HEK293 (cell line): Measurements from ENCODE around the gene KCNA1.

Experiments used
- CTCF ChIA-PET: fragments of 350-600 bp; formaldehyde crosslinking; extraction: SDS; loops from one replicate; lab custom pipeline; 2021; ENCODE audit warnings: antibody characterized with exemption; lab: Yijun Ruan, JAX
- POLR2A ChIA-PET: fragments of 300-600 bp; formaldehyde crosslinking; extraction: SDS; loops from one replicate; lab custom pipeline; 2020; ENCODE audit warnings: antibody characterized with exemption, inconsistent platforms; lab: Yijun Ruan, JAX
- H3K27ac ChIP-seq: fragments of 200-500 bp; sonication (Bioruptor generic); 2 replicates; pipeline ENCODE4 v1.5.1; 2014; ENCODE audit warnings: low read depth, low read length, control low read depth, inconsistent platforms; ENCODE audit errors: extremely low read depth
- H3K36me3 ChIP-seq, 2 experiments: fragments of 200-500 bp in 1 of 2; sonication (Bioruptor generic) in 1 of 2; 1 replicate in 1 of 2; 2 replicates in 1 of 2; pipeline ENCODE4 v1.5.1; 2014 to 2017; ENCODE audit warnings: inconsistent platforms in 2 of 2, low read length in 2 of 2; ENCODE audit not compliant: control insufficient read depth in 2 of 2, insufficient read depth in 1 of 2
- H3K4me1 ChIP-seq: fragments of 200-500 bp; sonication (Bioruptor generic); 2 replicates; pipeline ENCODE4 v1.5.1; 2014; ENCODE audit warnings: mild to moderate bottlenecking, low read length, inconsistent platforms; ENCODE audit not compliant: control insufficient read depth, insufficient read depth
- H3K4me3 ChIP-seq: 2 replicates; pipeline ENCODE4 v1.5.1; 2011; ENCODE audit warnings: low read depth, mild to moderate bottlenecking, control low read depth, low read length, moderate library complexity
- H3K9me3 ChIP-seq: fragments of 200-500 bp; sonication (Bioruptor generic); 2 replicates; pipeline ENCODE4 v1.5.1; 2014; ENCODE audit warnings: low read depth, low read length, inconsistent platforms; ENCODE audit not compliant: control insufficient read depth, insufficient read depth
- GLIS2 ChIP-seq: fragments of 450-650 bp; formaldehyde crosslinking; IDR thresholded peaks from 2 replicates; pipeline ENCODE4 v1.5.1; 2016; ENCODE audit warnings: missing biosample characterization, missing genetic modification characterization
- OSR2 ChIP-seq: fragments of 450-650 bp; formaldehyde crosslinking; IDR thresholded peaks from 2 replicates; pipeline ENCODE4 v1.5.1; 2016; ENCODE audit warnings: missing biosample characterization, missing genetic modification characterization
- SP3 ChIP-seq: fragments of 450-650 bp; formaldehyde crosslinking; IDR thresholded peaks from 2 replicates; pipeline ENCODE4 v1.5.1; 2016; ENCODE audit warnings: missing biosample characterization, missing genetic modification characterization
- WT1 ChIP-seq: fragments of 450-650 bp; formaldehyde crosslinking; IDR thresholded peaks from 2 replicates; pipeline ENCODE4 v1.5.1; 2016; ENCODE audit warnings: missing biosample characterization, missing genetic modification characterization
- ZBTB1 ChIP-seq: fragments of 450-650 bp; formaldehyde crosslinking; IDR thresholded peaks from 2 replicates; pipeline ENCODE4 v1.5.1; 2016; ENCODE audit warnings: missing biosample characterization, missing genetic modification characterization
- ZBTB21 ChIP-seq: fragments of 450-650 bp; formaldehyde crosslinking; IDR thresholded peaks from 2 replicates; pipeline ENCODE4 v1.5.1; 2017; ENCODE audit warnings: missing biosample characterization, missing genetic modification characterization
- ZBTB48 ChIP-seq: fragments of 450-650 bp; formaldehyde crosslinking; IDR thresholded peaks from 2 replicates; pipeline ENCODE4 v1.5.1; 2016; ENCODE audit warnings: missing biosample characterization, missing genetic modification characterization
- ZBTB8A ChIP-seq: fragments of 450-650 bp; formaldehyde crosslinking; IDR thresholded peaks from 2 replicates; pipeline ENCODE4 v1.5.1; 2016; ENCODE audit warnings: missing biosample characterization, missing genetic modification characterization
- ZFP69B ChIP-seq: fragments of 450-650 bp; formaldehyde crosslinking; IDR thresholded peaks from 2 replicates; pipeline ENCODE4 v1.5.1; 2016; ENCODE audit warnings: missing biosample characterization, missing genetic modification characterization
- ZIC2 ChIP-seq: fragments of 450-650 bp; formaldehyde crosslinking; IDR thresholded peaks from 2 replicates; pipeline ENCODE4 v1.5.1; 2016; ENCODE audit warnings: missing biosample characterization, missing genetic modification characterization
- ZNF335 ChIP-seq: fragments of 450-650 bp; formaldehyde crosslinking; conservative IDR thresholded peaks from 2 replicates; pipeline ENCODE4 v1.5.1; 2016; ENCODE audit warnings: missing biosample characterization, missing genetic modification characterization
- ZNF341 ChIP-seq: fragments of 450-650 bp; formaldehyde crosslinking; IDR thresholded peaks from 2 replicates; pipeline ENCODE4; 2016; ENCODE audit warnings: low read depth, missing biosample characterization, missing genetic modification characterization
- ZNF473 ChIP-seq: fragments of 450-650 bp; formaldehyde crosslinking; IDR thresholded peaks from 2 replicates; pipeline ENCODE4 v1.5.1; 2017; ENCODE audit warnings: missing biosample characterization, missing genetic modification characterization
- ZNF76 ChIP-seq: fragments of 450-650 bp; formaldehyde crosslinking; IDR thresholded peaks from 2 replicates; pipeline ENCODE4; 2016; ENCODE audit warnings: low read depth, missing biosample characterization, missing genetic modification characterization, borderline replicate concordance
- ZNF777 ChIP-seq: fragments of 450-650 bp; formaldehyde crosslinking; IDR thresholded peaks from 2 replicates; pipeline ENCODE4 v1.5.1; 2017; ENCODE audit warnings: missing biosample characterization, missing genetic modification characterization, borderline replicate concordance
- ZXDB ChIP-seq: fragments of 450-650 bp; formaldehyde crosslinking; IDR thresholded peaks from 2 replicates; pipeline ENCODE4 v1.5.1; 2016; ENCODE audit warnings: missing biosample characterization, missing genetic modification characterization
- TF ChIP-seq, protein P1 (sequence below): fragments of 450-650 bp; formaldehyde crosslinking; IDR thresholded peaks from 2 replicates; pipeline ENCODE4 v1.5.1; 2016; ENCODE audit warnings: missing biosample characterization, missing genetic modification characterization
- TF ChIP-seq, protein P2 (sequence below): fragments of 450-650 bp; formaldehyde crosslinking; IDR thresholded peaks from 2 replicates; pipeline ENCODE4 v1.5.1; 2016; ENCODE audit warnings: missing biosample characterization, missing genetic modification characterization
- TF ChIP-seq, protein P3 (sequence below): fragments of 450-650 bp; formaldehyde crosslinking; IDR thresholded peaks from 2 replicates; pipeline ENCODE4 v1.5.1; 2016; ENCODE audit warnings: missing biosample characterization, missing genetic modification characterization
- TF ChIP-seq, protein P4 (sequence below): fragments of 450-650 bp; formaldehyde crosslinking; IDR thresholded peaks from 2 replicates; pipeline ENCODE4 v1.5.1; 2016; ENCODE audit warnings: missing biosample characterization, missing genetic modification characterization

Gene KCNA1

DNA sequence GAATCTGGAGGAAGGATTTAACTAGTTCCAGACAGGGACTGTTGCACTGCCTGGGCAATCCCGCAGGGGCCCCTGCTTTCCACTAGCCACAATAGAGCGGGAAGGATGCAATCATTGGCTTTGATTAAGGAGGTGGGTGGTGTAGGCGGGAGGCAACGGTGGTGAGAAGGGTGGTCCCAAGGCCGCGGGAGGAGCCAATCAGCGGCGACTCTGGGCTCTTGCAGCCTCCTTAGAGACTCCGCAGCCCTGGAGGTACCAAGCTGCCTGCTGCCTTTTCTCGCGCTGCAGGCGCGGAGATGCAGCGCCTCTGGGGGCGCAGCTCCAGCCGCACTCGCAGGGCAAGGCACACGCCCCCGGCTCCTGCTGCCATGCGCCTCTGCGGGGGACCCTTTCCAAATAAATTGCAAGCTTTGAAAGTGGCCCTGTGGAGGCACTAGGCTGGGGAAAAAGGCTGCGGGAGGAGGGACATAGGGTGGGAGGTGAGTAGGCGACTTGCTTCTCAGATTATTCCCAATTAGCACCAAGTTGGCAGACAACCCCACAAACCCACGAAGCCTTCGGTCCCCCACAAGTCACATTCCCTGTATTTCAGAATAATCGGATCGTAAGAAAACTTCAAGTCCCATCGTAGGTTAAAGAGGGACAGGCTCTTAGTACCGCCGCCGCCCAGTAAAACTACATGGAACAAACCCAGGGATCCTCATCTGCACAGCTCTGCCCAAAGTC, 858 bp upstream of the KCNA1 start (continued):
- TF ChIP-seq, protein P1, sequence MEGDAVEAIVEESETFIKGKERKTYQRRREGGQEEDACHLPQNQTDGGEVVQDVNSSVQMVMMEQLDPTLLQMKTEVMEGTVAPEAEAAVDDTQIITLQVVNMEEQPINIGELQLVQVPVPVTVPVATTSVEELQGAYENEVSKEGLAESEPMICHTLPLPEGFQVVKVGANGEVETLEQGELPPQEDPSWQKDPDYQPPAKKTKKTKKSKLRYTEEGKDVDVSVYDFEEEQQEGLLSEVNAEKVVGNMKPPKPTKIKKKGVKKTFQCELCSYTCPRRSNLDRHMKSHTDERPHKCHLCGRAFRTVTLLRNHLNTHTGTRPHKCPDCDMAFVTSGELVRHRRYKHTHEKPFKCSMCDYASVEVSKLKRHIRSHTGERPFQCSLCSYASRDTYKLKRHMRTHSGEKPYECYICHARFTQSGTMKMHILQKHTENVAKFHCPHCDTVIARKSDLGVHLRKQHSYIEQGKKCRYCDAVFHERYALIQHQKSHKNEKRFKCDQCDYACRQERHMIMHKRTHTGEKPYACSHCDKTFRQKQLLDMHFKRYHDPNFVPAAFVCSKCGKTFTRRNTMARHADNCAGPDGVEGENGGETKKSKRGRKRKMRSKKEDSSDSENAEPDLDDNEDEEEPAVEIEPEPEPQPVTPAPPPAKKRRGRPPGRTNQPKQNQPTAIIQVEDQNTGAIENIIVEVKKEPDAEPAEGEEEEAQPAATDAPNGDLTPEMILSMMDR (tag by site-specific recombination), result peak; percentile 91
- TF ChIP-seq ZIC2 (peak; percentile 96), WT1 (tag by site-specific recombination) (no peak), ZBTB1 (tag by site-specific recombination) (no peak), SP3 (tag by site-specific recombination) (peak; percentile 31; the same call in 1 of the 2 replicates), OSR2 (no peak)

DNA sequence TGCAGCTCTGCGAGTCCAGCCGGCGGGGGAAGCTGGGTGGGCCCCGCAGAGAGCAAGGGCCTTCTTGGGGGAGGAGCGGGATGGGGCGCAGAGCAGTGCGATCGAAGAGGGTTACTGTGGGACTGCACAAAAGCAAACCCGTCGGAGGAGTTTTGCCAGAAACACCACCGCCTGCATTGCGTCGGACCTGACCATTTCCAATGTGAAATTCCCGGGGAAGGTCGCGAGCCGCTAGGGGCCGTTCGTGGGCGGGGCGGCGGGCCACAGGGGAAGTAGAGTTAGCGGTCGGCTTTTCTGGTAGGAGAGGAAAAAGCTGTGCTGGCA, 333 bp upstream of the KCNA1 start:
- H3K27ac ChIP-seq, result no peak overlapping the region
- peaks cover 5% of the 10 kb centered on the region; the same call in 1 of the 2 replicates for H3K4me1 ChIP-seq
- H3K9me3 ChIP-seq, result no peaks in the 10 kb centered on the region
- TF ChIP-seq ZBTB21 (tag by site-specific recombination) (0 out of 2 replicates have a peak, but pooled peaks have one; percentile 7), ZNF335 (peak; percentile 71), ZNF341 (tag by site-specific recombination) (peak; percentile 50), ZNF473 (no peak), ZBTB48 (tag by site-specific recombination) (peak; percentile 70; the same call in 1 of the 2 replicates), ZBTB8A (tag by site-specific recombination) (no peak), ZNF76 (0 out of 2 replicates have a peak, but pooled peaks have one; percentile 16), ZFP69B (tag by site-specific recombination) (peak; percentile 94), ZNF777 (peak; percentile 59; the same call in 1 of the 2 replicates), GLIS2 (peak; percentile 67), ZXDB (tag by site-specific recombination) (no peak)
- TF ChIP-seq, protein P2, sequence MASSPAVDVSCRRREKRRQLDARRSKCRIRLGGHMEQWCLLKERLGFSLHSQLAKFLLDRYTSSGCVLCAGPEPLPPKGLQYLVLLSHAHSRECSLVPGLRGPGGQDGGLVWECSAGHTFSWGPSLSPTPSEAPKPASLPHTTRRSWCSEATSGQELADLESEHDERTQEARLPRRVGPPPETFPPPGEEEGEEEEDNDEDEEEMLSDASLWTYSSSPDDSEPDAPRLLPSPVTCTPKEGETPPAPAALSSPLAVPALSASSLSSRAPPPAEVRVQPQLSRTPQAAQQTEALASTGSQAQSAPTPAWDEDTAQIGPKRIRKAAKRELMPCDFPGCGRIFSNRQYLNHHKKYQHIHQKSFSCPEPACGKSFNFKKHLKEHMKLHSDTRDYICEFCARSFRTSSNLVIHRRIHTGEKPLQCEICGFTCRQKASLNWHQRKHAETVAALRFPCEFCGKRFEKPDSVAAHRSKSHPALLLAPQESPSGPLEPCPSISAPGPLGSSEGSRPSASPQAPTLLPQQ (tag by site-specific recombination), result peak; percentile 95
- TF ChIP-seq, protein P1 (tag by site-specific recombination), result peak; percentile 29; the same call in 1 of the 2 replicates
- TF ChIP-seq, protein P3, sequence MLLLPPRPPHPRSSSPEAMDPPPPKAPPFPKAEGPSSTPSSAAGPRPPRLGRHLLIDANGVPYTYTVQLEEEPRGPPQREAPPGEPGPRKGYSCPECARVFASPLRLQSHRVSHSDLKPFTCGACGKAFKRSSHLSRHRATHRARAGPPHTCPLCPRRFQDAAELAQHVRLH (tag by site-specific recombination), result no peak
- TF ChIP-seq, protein P4, sequence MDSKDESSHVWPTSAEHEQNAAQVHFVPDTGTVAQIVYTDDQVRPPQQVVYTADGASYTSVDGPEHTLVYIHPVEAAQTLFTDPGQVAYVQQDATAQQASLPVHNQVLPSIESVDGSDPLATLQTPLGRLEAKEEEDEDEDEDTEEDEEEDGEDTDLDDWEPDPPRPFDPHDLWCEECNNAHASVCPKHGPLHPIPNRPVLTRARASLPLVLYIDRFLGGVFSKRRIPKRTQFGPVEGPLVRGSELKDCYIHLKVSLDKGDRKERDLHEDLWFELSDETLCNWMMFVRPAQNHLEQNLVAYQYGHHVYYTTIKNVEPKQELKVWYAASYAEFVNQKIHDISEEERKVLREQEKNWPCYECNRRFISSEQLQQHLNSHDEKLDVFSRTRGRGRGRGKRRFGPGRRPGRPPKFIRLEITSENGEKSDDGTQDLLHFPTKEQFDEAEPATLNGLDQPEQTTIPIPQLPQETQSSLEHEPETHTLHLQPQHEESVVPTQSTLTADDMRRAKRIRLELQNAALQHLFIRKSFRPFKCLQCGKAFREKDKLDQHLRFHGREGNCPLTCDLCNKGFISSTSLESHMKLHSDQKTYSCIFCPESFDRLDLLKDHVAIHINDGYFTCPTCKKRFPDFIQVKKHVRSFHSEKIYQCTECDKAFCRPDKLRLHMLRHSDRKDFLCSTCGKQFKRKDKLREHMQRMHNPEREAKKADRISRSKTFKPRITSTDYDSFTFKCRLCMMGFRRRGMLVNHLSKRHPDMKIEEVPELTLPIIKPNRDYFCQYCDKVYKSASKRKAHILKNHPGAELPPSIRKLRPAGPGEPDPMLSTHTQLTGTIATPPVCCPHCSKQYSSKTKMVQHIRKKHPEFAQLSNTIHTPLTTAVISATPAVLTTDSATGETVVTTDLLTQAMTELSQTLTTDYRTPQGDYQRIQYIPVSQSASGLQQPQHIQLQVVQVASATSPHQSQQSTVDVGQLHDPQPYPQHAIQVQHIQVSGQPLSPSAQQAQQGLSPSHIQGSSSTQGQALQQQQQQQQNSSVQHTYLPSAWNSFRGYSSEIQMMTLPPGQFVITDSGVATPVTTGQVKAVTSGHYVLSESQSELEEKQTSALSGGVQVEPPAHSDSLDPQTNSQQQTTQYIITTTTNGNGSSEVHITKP (tag by site-specific recombination), result peak; percentile 89
- POLR2A ChIA-PET, result no interaction called here
- CTCF ChIA-PET, result interaction anchor here (0.7 to 4.3 kb wide), 5 partner anchors 11 to 1715 kb away, joined by 3 to 34 read pairs (median 3); no protein-coding TSS in a partner anchor
- peak overlapping the region; percentile 38 for H3K4me3 ChIP-seq
- H3K36me3 ChIP-seq, result no peaks in the 10 kb centered on the region
